SK-N-MC (cell line): ENCODE measurements around the gene GDF7.

Source experiments
- EZH2 ChIP-seq: fragments of 200-600 bp; sonication (generic); IDR thresholded peaks from one replicate; pipeline ENCODE4 v1.6.1; 2017; ENCODE audit warnings: antibody characterized with exemption
- POLR2AphosphoS5 ChIP-seq: IDR thresholded peaks from 2 replicates; pipeline ENCODE4 v1.6.1; 2012; ENCODE audit warnings: mild to moderate bottlenecking, low read depth, low read length, borderline replicate concordance

DNA sequence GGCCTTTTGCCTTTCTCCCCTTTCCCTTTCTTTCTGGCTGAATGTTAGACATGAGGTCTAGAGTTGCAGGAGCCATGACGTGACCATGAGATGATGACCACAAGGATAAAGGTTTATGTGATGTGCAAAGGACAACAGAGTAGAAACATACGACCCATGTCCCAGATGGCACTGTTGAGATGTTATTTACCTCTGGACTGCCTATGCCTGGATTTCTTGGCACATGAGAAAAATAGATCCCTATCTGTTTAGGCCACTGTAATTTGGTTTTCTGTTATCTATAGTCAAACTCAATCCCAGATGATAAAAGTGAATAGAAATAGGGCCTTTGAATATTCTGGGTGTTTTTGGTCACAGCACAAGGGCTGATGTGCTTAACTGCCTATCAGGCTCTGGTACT is 58.8 kb downstream of the GDF7 start:
- TF ChIP-seq POLR2AphosphoS5: no peak
- no peak for TF ChIP-seq EZH2
